Calu3 (cell line): ENCODE data around the gene ABAT. TPM values are rescaled to one million over a fixed set of nuclear protein-coding genes. Genes with fewer than 3 reads are reported as not detected.
"Not testable (repeated sequence)": the region's sequence is repeated elsewhere in the genome, so short reads cannot be mapped to it uniquely, and the experiment has no call there.

Experiments used
- BruUV-seq: library from RNA; stranded (reverse); fragments of 400-500 nt; replicated peaks from 2 replicates; lab custom pipeline; 2021; lab: Mats Ljungman, UMichigan
- CTCF ChIA-PET: fragments of 300-600 bp; sonication (Branson Sonifier 250); formaldehyde crosslinking; loops from one replicate; lab custom pipeline; 2022; ENCODE audit warnings: antibody characterized with exemption; lab: Charles Lee
- DNase-seq: peaks from one replicate; pipeline ENCODE4 v3.0.0; 2022
- H3K27ac Mint-ChIP-seq: one replicate; pipeline ENCODE4 v1.8.0; 2022; ENCODE audit warnings: mixed read lengths; ENCODE audit not compliant: unreplicated experiment
- H3K27me3 Mint-ChIP-seq: one replicate; pipeline ENCODE4 v1.8.0; 2022; ENCODE audit warnings: mixed read lengths; ENCODE audit not compliant: unreplicated experiment
- H3K36me3 Mint-ChIP-seq: one replicate; pipeline ENCODE4 v1.8.0; 2022; ENCODE audit warnings: mild to moderate bottlenecking, moderate library complexity, mixed read lengths; ENCODE audit not compliant: insufficient read depth, unreplicated experiment
- H3K4me1 Mint-ChIP-seq: one replicate; pipeline ENCODE4 v1.8.0; 2022; ENCODE audit warnings: mild to moderate bottlenecking, low read depth, mixed read lengths; ENCODE audit not compliant: unreplicated experiment
- H3K4me3 Mint-ChIP-seq: one replicate; pipeline ENCODE4 v1.8.0; 2022; ENCODE audit warnings: mild to moderate bottlenecking, low read depth, moderate library complexity, mixed read lengths; ENCODE audit not compliant: unreplicated experiment
- H3K9me3 Mint-ChIP-seq: one replicate; pipeline ENCODE4 v1.8.0; 2022; ENCODE audit warnings: low read depth, mixed read lengths; ENCODE audit not compliant: unreplicated experiment
- intact Hi-C: fragments of 100-400 bp; cut with micrococcal nuclease; formaldehyde crosslinking; loops from one replicate; pipeline ENCODE4 v1.10.0; 2022; ENCODE audit not compliant: unreplicated experiment
- total RNA-seq: library from RNA; stranded (reverse); gene quantifications from 2 replicates; pipeline ENCODE4 v1.2.3, GENCODE V29; 2022
- TF ChIP-seq, protein P1 (sequence below): fragments of 200-600 bp; IDR thresholded peaks from one replicate; pipeline ENCODE4 v1.8.0; 2022; ENCODE audit warnings: antibody characterized with exemption; ENCODE audit not compliant: unreplicated experiment

ABAT gene
- total RNA-seq, 1 experiment from 2014 or later, result 12.6 TPM

DNA sequence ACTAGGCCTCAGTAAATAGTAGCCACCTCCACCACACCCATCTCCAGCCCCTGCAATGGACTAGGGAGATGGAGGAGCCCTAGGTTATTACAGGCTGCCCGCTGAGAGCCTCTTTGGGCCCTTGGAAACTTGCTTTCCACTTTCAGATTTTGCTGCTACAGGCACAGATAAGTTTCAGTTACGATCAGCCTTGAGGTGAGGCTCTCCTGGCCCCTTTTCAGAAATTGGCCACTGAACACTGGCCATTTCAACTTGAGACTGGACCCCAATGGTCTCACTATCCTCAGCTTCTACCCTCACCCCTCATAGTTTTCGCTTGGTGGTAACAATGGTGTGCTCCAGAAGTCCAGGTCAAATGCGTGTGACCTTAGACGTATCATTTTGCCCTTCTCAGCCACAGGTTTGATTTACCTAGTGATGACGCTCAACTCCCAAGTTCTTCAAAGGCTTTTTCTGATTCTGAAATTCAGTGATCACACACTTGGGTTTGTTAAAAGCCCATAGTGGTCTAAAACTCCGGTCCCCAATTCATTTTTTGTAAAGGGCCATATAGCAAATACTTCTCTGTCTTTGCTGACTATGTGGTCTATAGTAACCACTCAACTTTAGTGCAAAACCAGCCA, 124.2 kb downstream of the ABAT start:
- intact Hi-C loops, result loop anchor here (5.0 kb wide), 2 partner anchors 84 to 121 kb away; partner anchors contain the start of gene LITAFD
- Mint-ChIP-seq H3K4me1 (peaks cover 41% of the 10 kb centered on the region), H3K27me3 (no peaks in the 10 kb centered on the region), H3K36me3 (peaks cover 71% of the 10 kb centered on the region), H3K4me3 (peak overlapping the region; percentile 99), H3K27ac (peak overlapping the region; percentile 44), H3K9me3 (no peaks in the 10 kb centered on the region)
- BruUV-seq, result no TSS peak
- CTCF ChIA-PET, result interaction anchor here (0.6 kb wide), 2 partner anchors 69 to 138 kb away, joined by 3 to 4 read pairs; no protein-coding TSS in a partner anchor
- DNase-seq, result no peak
- TF ChIP-seq, protein P1, sequence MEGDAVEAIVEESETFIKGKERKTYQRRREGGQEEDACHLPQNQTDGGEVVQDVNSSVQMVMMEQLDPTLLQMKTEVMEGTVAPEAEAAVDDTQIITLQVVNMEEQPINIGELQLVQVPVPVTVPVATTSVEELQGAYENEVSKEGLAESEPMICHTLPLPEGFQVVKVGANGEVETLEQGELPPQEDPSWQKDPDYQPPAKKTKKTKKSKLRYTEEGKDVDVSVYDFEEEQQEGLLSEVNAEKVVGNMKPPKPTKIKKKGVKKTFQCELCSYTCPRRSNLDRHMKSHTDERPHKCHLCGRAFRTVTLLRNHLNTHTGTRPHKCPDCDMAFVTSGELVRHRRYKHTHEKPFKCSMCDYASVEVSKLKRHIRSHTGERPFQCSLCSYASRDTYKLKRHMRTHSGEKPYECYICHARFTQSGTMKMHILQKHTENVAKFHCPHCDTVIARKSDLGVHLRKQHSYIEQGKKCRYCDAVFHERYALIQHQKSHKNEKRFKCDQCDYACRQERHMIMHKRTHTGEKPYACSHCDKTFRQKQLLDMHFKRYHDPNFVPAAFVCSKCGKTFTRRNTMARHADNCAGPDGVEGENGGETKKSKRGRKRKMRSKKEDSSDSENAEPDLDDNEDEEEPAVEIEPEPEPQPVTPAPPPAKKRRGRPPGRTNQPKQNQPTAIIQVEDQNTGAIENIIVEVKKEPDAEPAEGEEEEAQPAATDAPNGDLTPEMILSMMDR, result no peak

DNA sequence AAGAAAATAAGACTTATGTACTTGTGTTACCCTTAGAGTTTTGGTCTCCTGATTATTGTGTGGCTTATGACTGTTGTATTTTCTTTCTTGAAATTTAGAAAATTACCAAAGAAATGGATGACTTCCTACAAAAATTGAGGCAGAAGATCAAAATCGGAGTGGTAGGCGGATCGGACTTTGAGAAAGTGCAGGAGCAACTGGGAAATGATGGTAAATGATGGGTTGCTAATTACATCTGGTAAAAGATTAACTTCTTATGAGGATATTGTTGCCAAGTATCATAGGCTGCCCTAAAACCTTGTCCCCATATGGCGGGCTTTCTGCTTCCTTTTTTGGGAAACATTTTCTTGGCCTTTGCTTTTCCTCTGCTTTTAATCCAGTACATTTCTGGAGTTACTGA, 127.3 kb downstream of the ABAT start:
- Mint-ChIP-seq H3K27ac (no peak overlapping the region), H3K9me3 (no peaks in the 10 kb centered on the region), H3K27me3 (no peaks in the 10 kb centered on the region), H3K4me3 (no peak overlapping the region), H3K4me1 (peaks cover 24% of the 10 kb centered on the region), H3K36me3 (peaks cover 85% of the 10 kb centered on the region)
- CTCF ChIA-PET, result no interaction called here
- intact Hi-C loops, result no loop called here
- DNase-seq, result no peak
- no TSS peak for BruUV-seq
- TF ChIP-seq, protein P1, result no peak

DNA sequence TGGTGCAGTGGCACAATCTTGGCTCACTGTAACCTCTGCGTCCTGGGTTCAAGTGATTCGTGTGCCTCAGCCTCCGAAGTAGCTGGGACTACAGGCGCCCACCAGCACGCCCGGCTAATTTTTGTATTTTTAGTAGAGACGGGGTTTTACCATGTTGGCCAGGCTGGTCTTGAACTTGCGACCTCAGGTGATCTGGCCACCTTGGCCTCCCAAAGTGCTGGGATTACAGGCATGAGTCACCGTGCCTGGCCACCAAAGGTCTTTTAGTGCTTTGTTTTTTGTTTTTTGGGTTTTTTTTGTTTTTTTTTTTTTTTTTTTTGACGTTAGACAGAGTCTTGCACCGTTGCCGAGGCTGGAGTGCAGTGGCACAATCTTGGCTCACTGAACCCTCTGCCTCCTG, 129.3 kb downstream of the ABAT start:
- H3K4me3 Mint-ChIP-seq, CTCF ChIA-PET: not testable (repeated sequence)

DNA sequence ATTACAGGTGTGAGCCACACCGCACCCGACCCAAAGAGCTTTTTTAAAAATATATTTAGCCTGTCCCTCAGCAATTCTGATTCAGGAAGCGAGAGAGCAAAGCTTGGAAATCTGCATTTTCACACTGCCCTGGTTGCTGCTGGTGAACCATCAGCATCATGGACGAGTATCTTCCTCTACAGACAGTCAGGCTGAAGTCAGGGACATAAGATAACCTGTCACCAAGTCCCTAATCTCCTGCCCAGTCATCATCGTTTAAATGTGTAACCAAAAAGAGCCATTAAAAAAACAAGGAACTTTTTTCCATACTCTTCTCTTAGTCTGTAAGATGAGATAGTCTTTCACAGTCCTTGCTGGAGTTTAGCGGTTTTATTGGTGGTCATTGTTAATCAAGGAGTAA, 129.9 kb downstream of the ABAT start:
- intact Hi-C loops, result no loop called here
- peaks cover 87% of the 10 kb centered on the region for H3K36me3 Mint-ChIP-seq
- no TSS peak for BruUV-seq
- H3K4me1 Mint-ChIP-seq, result peaks cover 13% of the 10 kb centered on the region
- no peaks in the 10 kb centered on the region for H3K27me3 Mint-ChIP-seq
- H3K9me3 Mint-ChIP-seq, result no peaks in the 10 kb centered on the region
- TF ChIP-seq, protein P1, result no peak
- no peak overlapping the region for H3K4me3 Mint-ChIP-seq
- H3K27ac Mint-ChIP-seq, result no peak overlapping the region
- CTCF ChIA-PET, result no interaction called here
- DNase-seq, result no peak

More for the DNA sequence above, 129.3 kb downstream of the ABAT start:
- BruUV-seq, H3K27me3 Mint-ChIP-seq, intact Hi-C loops, H3K9me3 Mint-ChIP-seq, H3K27ac Mint-ChIP-seq, DNase-seq: not testable (repeated sequence)
- Mint-ChIP-seq H3K4me1 (peaks cover 18% of the 10 kb centered on the region), H3K36me3 (peaks cover 85% of the 10 kb centered on the region)
